Measurements from ENCODE around the gene GLB1L3. TPM values are rescaled to one million over a fixed set of nuclear protein-coding genes. Genes with fewer than 3 reads are reported as not detected.

The GLB1L3 gene
- total RNA-seq, 1 experiment from 2014 or later: not detected

DNA sequence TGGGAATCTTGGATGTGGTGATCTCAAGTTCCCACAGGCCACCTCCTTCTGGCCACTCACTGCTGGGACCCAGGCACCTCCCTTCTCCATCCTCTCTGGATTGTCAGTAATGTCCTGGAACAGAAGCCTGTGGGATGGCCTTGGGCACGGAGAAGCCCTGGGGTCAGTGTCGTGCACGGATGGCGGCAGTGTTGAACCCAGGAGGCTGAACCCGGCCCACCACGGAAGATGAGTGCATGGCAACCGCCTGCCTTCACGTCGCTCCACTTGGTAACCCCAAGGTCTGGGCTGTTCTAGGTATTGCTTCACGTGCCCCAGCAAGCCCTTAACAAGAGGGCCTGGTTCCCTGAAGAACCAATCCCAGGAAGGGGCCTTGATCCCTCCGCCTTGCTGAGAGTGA is 30.1 kb upstream of the GLB1L3 start:
- H4K20me1 ChIP-seq (ENCODE audit: insufficient read depth): no peaks in the 10 kb centered on the region
- ChIA-PET POLR2A (no interaction called here), RAD21 (ENCODE audit: low non-redundant PET in 1 of 2, low total read pairs in 2 of 2, uncharacterized antibody in 2 of 2, unreplicated experiment in 2 of 2) (no interaction called here), CTCF (no interaction called here)
- H3K4me3 ChIP-seq (replicated peaks in 1 of 2; ENCODE audit: low read depth in 1 of 2, low read length in 2 of 2): no peak overlapping the region
- intact Hi-C loops (cut with micrococcal nuclease): no loop called here
- TF ChIP-seq SIN3A (IDR thresholded peaks at IDR 0.05; ENCODE audit: low read depth): no peak
- no peak for TF ChIP-seq EGR1 (IDR thresholded peaks at IDR 0.05; ENCODE audit: low read depth)
- TF ChIP-seq, protein P1, sequence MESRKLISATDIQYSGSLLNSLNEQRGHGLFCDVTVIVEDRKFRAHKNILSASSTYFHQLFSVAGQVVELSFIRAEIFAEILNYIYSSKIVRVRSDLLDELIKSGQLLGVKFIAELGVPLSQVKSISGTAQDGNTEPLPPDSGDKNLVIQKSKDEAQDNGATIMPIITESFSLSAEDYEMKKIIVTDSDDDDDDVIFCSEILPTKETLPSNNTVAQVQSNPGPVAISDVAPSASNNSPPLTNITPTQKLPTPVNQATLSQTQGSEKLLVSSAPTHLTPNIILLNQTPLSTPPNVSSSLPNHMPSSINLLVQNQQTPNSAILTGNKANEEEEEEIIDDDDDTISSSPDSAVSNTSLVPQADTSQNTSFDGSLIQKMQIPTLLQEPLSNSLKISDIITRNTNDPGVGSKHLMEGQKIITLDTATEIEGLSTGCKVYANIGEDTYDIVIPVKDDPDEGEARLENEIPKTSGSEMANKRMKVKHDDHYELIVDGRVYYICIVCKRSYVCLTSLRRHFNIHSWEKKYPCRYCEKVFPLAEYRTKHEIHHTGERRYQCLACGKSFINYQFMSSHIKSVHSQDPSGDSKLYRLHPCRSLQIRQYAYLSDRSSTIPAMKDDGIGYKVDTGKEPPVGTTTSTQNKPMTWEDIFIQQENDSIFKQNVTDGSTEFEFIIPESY (IDR thresholded peaks at IDR 0.05; ENCODE audit: extremely low read depth, insufficient replicate concordance, low read length): no peak
- no peak for TF ChIP-seq CEBPB (IDR thresholded peaks at IDR 0.05; ENCODE audit: low read depth)
- TF ChIP-seq, protein P2, sequence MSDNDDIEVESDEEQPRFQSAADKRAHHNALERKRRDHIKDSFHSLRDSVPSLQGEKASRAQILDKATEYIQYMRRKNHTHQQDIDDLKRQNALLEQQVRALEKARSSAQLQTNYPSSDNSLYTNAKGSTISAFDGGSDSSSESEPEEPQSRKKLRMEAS (IDR thresholded peaks at IDR 0.05): no peak
- no peak for TF ChIP-seq EZH2 (IDR thresholded peaks at IDR 0.05)
- no peak for TF ChIP-seq CBX3 (IDR thresholded peaks at IDR 0.05; ENCODE audit: low read depth)
- no peak for ATAC-seq
- H3K79me2 ChIP-seq (ENCODE audit: insufficient read depth, low read length): no peaks in the 10 kb centered on the region
- no peaks in the 10 kb centered on the region for H3K9me3 ChIP-seq (ENCODE audit: control insufficient read depth in 1 of 2, insufficient read depth in 1 of 2, low read depth in 1 of 2, low read length in 2 of 2)
- no peak for DNase-seq (ENCODE audit: low read depth, low spot score)
- no peaks in the 10 kb centered on the region for H3K9me2 ChIP-seq (ENCODE audit: insufficient read depth)
- H3K27me3 ChIP-seq (ENCODE audit: insufficient read depth, low read length): no peaks in the 10 kb centered on the region
- BruUV-seq (replicated peaks): no TSS peak
- H3K36me3 ChIP-seq (ENCODE audit: control insufficient read depth in 1 of 2, insufficient read depth in 2 of 2, low read length in 2 of 2): peaks cover 19 to 24% of the 10 kb centered on the region in 2 experiments
- no peak overlapping the region for H3K9ac ChIP-seq (ENCODE audit: low read length)
- H3K27ac ChIP-seq (ENCODE audit: low read depth, low read length): no peak overlapping the region
- no peak overlapping the region for H3K4me2 ChIP-seq (ENCODE audit: low read length)
- H2AFZ ChIP-seq (ENCODE audit: low read depth, low read length, poor library complexity, severe bottlenecking): no peak overlapping the region
- H3K4me1 ChIP-seq (ENCODE audit: control insufficient read depth in 1 of 2, insufficient read depth in 2 of 2, low read length in 2 of 2): no peaks in the 10 kb centered on the region

DNA sequence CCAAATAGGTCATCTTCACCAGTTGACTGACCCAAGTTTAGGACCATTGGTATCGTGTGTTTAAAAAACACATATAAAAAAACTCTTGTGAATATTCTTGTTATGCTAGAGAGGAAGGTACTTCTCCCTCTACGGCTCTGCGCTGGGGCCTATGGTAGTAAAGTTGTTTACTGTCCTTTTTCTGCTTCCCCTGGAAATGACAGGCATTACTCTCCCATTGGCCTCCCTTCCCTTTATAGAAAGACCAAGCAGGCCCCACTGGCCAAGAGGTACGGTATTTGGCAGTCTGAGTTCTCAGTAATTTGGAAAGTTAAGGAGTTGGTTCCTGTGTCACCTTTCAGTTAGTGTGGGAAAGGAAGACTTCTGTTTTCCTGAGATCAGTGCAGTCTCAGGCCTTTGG is 29.5 kb upstream of the GLB1L3 start:
- peaks cover 19 to 21% of the 10 kb centered on the region in 2 experiments for H3K36me3 ChIP-seq (ENCODE audit: control insufficient read depth in 1 of 2, insufficient read depth in 2 of 2, low read length in 2 of 2)
- H3K9ac ChIP-seq (ENCODE audit: low read length): no peak overlapping the region
- no peaks in the 10 kb centered on the region for H3K27me3 ChIP-seq (ENCODE audit: insufficient read depth, low read length)
- H3K4me2 ChIP-seq (ENCODE audit: low read length): no peak overlapping the region
- intact Hi-C loops (cut with micrococcal nuclease): no loop called here
- H4K20me1 ChIP-seq (ENCODE audit: insufficient read depth): no peaks in the 10 kb centered on the region
- no peaks in the 10 kb centered on the region for H3K9me2 ChIP-seq (ENCODE audit: insufficient read depth)
- H3K79me2 ChIP-seq (ENCODE audit: insufficient read depth, low read length): no peaks in the 10 kb centered on the region
- POLR2A ChIA-PET: no interaction called here
- CTCF ChIA-PET: no interaction called here
- H3K4me1 ChIP-seq (ENCODE audit: control insufficient read depth in 1 of 2, insufficient read depth in 2 of 2, low read length in 2 of 2): no peaks in the 10 kb centered on the region
- RAD21 ChIA-PET (ENCODE audit: low non-redundant PET in 1 of 2, low total read pairs in 2 of 2, uncharacterized antibody in 2 of 2, unreplicated experiment in 2 of 2): no interaction called here
- no peak for ATAC-seq
- H3K4me3 ChIP-seq (replicated peaks in 1 of 2; ENCODE audit: low read depth in 1 of 2, low read length in 2 of 2): no peak overlapping the region
- DNase-seq (ENCODE audit: low read depth, low spot score): no peak
- no peak overlapping the region for H2AFZ ChIP-seq (ENCODE audit: low read depth, low read length, poor library complexity, severe bottlenecking)
- TF ChIP-seq, protein P3, sequence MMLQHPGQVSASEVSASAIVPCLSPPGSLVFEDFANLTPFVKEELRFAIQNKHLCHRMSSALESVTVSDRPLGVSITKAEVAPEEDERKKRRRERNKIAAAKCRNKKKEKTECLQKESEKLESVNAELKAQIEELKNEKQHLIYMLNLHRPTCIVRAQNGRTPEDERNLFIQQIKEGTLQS (IDR thresholded peaks at IDR 0.05): no peak
- TF ChIP-seq EGR1 (IDR thresholded peaks at IDR 0.05; ENCODE audit: low read depth) (no peak), TCF7L2 (IDR thresholded peaks at IDR 0.05; ENCODE audit: borderline replicate concordance, extremely low read depth, insufficient read depth, insufficient read length) (no peak), CEBPB (IDR thresholded peaks at IDR 0.05; ENCODE audit: low read depth) (no peak)
- TF ChIP-seq, protein P2 (IDR thresholded peaks at IDR 0.05): no peak
- BruUV-seq (replicated peaks): no TSS peak
- H3K27ac ChIP-seq (ENCODE audit: low read depth, low read length): no peak overlapping the region
- H3K9me3 ChIP-seq (ENCODE audit: control insufficient read depth in 1 of 2, insufficient read depth in 1 of 2, low read depth in 1 of 2, low read length in 2 of 2): no peaks in the 10 kb centered on the region
